Glomerular visceral epithelial cell (primary cell): ENCODE results near the gene HEXIM1.

Experiments used
- DNase-seq: peaks from one replicate; pipeline ENCODE4 v3.0.0-alpha.2; 2016; ENCODE audit errors: extremely low spot score

Gene HEXIM1

DNA sequence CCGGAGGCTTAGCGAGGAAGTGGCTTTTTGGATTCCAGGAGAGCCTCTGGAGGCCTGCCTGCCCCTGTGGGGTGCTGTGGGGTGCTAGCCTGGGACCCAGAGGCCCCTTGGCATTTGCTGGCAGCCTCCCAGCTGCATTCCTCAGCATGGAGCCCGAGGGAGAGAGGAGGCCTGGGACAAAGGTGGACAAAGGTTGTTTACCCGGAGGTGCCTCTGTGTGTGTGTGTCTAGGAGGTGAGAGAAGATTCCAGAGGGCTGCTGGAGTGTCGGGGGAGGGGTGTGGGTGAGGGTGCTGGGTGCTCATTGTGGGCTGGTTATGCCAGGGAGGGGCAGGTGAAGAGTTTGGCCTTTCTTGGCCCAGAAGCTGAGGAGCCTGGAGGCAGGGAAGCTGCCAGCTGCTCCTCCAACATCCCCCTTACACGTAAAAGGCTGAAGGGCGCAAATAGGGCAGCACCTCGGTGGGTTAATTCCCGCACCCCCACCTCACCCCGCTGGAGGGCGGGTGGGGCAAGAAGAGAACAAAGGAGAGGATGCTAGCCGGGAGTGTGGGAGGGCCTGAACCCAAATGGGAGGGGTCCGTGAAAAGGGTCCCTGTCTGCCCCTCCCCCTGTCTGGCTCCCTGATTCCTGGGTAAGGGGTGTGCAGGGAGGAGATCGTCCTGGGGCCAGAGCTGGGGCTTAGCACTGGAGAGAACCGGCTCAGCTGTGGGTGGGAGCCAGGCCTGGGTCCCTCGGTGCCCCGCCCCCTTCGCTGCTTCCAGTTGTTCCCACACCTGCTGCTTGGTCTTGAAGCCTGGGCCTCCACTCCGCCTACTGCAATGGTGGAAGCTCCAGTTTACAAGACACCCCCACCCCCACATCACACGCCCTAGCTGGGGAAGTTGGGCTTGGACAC, 23.3 kb downstream of the HEXIM1 start:
- DNase-seq = peak; percentile 92

DNA sequence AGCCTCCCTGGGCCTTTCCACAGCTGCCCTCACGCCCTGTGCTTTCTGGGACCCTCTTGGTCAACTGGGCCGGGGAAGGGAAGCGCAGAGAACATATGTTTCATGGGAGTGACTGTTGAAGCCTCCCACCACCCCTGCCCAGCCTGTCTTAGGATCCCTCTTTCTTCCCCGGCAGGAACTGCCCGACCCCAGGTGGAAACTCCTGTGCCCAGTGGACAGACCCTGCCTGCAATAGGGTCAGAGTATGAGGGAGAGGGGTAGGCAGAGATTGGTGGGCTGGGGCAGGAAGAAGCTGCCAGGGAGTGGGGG, 23.9 kb downstream of the HEXIM1 start:
- DNase-seq = no peak

DNA sequence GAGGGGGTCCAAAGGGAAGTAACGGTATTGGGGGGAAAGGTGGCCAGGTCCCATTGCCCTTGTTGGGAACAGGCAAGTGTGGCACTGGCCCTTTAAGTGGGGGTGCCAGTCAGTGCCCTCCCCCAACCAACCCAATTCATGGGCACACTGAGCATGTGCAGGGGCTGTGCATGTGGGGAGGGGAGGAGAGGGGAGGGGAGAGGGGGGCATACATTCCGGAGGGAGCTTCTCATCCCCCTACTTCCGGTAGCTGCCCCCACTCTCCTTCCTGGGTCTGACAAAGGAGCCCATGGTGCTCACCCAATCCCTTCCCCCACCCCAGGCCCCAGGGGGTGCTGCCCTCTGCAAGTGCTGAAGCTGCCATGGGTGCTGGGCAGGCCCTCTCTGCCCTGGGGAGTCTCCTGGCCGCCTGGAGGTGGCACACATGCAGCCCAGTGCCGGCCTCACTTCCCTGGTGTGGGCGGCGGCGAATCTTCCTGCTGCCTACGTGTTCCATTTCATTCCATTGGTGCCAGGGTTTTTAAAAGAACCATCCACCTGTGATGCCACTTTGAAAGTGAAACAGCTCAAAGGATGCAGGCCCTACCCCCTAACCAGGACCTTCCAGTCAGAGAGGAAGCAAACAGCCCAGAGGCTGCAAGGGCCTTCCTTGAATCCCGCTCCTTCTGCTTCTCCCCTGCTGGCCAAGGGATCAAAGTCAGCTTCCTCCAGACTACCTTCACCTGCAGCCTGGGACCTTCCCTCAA, 24.4 kb downstream of the HEXIM1 start:
- DNase-seq = peak; percentile 99

DNA sequence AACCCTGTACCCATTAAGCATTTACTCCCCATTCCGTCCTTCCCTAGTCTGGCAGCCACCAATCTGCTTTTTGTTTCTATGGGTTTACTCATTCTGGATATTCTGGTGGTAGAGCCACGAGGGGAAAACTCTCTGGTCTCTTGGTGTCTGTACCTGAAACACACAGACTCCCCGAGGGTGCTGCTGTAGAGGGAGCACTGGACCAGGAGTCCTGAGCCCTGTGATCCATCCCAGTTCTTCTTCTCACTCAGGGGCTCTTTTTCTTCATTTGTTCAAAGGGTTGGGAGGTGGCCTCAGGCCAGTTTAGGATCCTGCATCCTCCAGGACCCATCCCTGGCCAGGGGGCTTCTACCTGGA, 27.5 kb downstream of the HEXIM1 start:
- no peak for DNase-seq

DNA sequence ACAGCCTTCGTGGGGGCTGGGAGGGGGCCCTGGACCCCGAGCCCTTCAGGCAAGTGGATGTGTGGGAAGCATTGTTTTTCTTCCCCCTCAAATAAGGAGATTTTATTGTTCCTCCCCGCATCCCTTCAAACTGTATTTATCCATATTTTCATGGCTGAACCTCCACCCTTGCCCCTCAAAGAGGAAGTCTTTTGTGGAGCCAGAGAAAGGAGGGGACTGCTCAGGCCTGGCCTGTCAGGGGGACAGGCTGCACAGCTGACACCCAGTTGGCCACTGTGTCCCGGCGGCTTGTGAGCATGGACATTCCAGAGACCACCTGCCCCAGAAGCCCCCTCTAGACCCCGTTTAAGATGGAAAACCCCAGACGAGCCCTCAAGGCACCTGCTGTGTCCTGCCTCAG, 29.3 kb downstream of the HEXIM1 start:
- no peak for DNase-seq

DNA sequence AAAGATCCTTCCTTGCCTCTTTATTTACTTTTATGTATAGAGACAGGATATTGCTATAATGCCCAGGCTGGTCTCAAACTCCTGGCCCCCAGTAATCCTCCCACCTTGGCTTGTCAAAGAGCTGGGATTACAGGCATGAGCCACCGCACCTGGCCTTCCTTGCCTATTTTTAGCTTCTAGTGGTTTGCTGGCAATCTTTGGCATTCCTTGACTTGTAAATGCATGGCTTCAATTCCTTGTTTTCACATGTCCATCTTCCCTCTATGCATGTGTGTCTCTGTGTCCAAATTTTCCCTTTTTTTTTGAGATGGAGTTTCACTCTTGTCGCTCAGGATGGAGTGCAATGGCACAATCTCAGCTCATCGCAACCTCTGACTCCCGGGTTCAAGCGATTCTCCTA, 35.9 kb downstream of the HEXIM1 start:
- no peak for DNase-seq

DNA sequence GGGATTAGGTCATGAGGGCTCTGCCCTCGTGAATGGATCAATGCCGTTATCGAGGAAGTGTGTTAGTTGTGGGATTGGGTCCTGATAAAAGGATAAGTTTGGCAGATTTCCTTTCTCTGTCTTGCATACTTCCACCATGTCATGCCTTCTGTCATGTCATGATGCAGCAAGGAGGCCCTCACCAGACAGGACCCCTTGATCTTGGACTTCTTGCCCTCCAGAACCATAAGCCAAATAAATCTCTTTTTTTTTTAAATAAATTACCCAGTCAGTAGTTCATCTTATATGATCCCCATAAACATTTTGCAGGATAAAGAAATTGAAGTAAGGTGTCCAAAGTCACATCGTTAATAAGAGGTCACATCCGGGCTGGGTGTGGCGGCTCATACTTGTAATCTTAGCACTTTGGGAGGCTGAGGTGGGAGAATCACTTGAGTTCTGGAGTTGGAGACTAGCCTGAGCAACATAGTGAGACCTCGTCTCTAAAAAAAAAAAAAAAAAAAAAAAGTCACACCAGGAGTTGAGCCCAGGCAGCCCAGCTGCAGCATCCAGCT, 38.6 kb downstream of the HEXIM1 start:
- no peak for DNase-seq

DNA sequence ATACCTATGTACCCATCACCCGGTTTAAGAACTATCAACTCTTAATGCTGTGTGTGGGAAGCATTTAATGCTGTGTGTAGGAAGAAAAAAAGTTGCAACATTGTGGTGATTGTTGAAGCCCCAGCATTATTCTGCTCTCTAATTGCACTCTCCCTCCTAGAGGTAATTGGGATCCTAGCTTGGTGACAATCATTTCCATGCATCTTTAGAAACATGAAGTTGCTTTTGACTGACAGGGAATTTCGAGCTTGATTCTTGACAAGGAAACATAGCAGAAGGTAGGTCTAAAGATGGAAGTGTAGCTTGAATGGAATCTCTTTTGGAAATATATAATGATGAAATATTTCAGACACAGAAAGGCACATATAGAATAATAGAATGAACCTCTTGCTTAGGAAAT, 40.7 kb downstream of the HEXIM1 start:
- no peak for DNase-seq

DNA sequence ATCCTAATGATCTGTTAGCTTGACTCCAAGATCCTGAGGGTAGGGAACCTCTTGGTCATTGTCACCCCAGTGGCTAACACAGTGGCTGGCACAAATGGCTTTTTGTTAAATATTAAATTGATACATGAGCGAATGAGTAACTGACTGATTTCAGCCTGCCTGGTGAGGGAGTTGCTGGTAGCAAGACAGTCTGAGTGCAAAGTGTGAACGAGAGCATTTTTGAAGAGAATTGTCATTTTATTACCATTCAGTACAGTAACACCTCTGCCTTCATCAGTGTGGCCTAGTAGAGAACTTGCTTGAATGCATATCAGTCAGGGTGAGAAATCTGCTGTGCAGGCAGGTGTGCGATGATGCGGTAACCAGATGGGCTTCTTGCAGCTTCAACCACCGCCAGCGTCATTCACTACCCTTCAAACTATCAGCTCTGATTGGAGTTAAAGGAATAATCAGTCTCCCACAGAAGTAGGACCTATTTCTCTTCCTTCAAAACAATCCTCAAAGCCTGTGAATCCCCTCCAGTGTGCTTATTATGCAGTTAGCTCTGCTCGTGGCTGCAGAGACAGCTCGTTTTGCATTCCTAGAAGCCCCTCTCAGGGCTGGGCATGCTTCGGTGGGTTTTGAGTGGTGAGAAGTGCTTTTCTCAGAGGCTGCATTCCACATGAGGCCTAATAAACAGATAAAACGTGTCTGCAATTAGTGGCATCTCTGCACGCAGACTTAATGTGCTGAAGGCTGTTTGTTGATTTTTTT, 42.4 kb downstream of the HEXIM1 start:
- peak; percentile 40 for DNase-seq

DNA sequence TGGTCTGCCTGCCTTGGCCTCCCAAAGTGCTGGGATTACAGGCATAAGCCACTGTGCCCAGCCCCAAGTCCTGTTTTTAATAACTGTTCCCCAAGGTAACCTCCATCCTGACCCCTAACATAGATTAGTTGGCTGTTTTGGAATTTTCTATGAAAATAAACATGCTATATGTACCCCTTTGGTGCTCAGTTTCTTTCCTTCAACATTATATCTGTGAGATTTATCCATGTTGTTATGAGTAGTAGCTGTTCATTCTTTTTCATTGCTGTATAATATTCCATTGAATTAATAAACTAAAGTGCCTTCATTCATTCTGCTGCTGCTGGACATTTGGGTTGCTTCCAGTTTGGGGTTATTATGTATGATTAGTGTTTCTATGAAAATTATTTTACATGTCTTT, 47.1 kb downstream of the HEXIM1 start:
- no peak for DNase-seq

DNA sequence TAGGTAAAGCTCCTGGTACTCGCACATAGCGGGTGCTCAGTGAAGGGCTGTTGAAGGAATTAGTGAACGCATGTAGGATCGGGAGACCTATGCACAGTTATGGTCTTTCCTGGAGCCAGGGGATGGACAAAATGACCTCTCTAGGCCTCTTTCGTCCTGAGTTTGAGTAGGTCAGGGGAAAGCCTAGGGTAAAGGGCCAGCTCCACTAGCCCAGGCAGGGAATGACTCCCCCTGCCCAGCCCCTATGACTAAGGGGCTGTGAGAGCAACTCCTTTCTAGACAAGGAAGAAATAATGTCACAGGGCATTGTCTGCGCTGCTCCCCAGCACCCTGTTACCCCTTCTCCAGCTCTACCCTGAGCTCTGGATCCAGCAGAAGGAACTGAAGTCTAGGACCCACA, 48.8 kb downstream of the HEXIM1 start:
- no peak for DNase-seq

DNA sequence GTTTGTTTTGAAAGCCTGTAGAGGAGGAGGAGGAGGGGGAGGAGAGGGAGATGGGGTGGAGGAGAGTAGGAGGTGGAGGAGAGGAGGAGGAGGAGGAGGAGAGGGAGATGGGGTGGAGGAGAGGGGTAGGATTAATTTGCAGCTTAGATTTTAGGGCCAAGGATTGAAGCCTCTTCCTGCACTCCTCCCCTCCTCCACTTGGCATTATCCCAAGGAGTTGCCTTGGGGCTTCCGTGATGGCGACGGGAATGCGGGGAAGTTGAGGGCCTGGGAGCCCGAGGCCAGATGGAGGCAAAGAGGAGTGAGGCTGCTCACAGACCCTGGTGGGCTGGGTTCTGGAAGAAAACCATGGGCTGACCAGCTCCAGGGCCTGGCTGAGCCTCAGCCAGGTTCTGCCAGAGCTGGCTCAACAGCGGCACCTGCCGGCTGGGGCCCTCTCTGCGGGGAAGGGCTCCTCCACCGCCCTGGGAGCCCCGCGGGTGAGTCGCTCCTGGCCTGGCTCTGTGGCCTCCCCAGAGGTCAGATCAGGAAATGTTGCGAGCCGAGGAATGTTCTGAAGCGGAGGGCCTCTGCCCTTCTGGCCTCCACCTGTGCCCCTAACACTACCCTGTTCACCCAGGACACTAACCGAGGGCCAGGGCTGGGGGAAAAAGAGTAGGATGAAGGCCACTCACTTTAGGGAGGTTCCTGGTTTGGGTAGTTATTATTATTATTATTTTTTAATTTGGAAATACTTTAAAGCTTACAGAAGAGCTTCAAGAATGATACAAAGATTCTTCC, 49.5 kb downstream of the HEXIM1 start:
- DNase-seq = peak; percentile 95

DNA sequence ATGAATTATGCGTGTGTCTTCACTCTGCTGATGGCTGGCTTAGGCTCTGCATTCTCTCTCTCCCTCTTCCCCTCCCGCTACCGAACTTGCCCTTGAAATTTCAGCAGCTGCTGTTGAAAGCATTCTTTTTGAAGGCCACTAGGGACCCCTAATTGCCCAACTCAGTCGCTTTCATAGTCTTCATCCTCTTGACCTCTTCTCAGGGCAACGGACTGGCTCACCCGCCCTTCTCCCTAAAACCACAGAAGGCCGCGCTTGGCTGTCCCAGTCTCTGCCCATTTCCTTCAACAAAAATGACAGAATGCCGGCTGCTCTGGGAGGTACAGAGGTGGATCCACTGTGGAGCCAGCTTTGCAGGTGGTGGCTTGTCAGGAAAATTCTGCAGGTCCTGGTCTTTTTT, 52.4 kb downstream of the HEXIM1 start:
- DNase-seq = no peak

DNA sequence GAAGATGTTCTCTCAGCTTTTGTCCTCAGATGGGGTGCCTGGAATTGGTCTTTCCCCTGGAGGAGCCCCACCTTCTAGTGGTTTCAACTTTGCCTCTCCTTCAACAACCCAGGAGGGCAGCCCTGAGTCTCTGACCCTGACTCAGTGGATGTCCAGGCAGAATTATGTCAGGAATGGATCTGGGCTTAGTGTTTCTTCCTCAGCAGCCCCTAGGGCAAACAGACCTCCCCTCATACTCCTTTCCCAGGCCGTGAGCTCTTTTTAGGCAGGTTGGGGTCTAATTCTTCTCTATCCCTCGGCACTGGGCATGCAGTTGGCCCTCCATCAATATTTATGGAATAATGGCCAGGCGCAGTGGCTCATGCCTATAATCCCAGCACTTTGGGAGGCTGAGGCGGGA, 53.2 kb downstream of the HEXIM1 start:
- DNase-seq = no peak
